GM21528 (cell line): Measurements from ENCODE around the gene GALNT5.
"Not testable (repeated sequence)": the region's sequence is repeated elsewhere in the genome, so short reads cannot be mapped to it uniquely, and the experiment has no call there.

Experiments
- ATAC-seq: cut with Tn5 transposase; IDR thresholded peaks from one replicate; pipeline ENCODE4 v1.9.1; 2021; ENCODE audit warnings: mild to moderate bottlenecking, moderate library complexity; ENCODE audit not compliant: unreplicated experiment, low FRiP score

The GALNT5 gene, protein sequence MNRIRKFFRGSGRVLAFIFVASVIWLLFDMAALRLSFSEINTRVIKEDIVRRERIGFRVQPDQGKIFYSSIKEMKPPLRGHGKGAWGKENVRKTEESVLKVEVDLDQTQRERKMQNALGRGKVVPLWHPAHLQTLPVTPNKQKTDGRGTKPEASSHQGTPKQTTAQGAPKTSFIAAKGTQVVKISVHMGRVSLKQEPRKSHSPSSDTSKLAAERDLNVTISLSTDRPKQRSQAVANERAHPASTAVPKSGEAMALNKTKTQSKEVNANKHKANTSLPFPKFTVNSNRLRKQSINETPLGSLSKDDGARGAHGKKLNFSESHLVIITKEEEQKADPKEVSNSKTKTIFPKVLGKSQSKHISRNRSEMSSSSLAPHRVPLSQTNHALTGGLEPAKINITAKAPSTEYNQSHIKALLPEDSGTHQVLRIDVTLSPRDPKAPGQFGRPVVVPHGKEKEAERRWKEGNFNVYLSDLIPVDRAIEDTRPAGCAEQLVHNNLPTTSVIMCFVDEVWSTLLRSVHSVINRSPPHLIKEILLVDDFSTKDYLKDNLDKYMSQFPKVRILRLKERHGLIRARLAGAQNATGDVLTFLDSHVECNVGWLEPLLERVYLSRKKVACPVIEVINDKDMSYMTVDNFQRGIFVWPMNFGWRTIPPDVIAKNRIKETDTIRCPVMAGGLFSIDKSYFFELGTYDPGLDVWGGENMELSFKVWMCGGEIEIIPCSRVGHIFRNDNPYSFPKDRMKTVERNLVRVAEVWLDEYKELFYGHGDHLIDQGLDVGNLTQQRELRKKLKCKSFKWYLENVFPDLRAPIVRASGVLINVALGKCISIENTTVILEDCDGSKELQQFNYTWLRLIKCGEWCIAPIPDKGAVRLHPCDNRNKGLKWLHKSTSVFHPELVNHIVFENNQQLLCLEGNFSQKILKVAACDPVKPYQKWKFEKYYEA

DNA sequence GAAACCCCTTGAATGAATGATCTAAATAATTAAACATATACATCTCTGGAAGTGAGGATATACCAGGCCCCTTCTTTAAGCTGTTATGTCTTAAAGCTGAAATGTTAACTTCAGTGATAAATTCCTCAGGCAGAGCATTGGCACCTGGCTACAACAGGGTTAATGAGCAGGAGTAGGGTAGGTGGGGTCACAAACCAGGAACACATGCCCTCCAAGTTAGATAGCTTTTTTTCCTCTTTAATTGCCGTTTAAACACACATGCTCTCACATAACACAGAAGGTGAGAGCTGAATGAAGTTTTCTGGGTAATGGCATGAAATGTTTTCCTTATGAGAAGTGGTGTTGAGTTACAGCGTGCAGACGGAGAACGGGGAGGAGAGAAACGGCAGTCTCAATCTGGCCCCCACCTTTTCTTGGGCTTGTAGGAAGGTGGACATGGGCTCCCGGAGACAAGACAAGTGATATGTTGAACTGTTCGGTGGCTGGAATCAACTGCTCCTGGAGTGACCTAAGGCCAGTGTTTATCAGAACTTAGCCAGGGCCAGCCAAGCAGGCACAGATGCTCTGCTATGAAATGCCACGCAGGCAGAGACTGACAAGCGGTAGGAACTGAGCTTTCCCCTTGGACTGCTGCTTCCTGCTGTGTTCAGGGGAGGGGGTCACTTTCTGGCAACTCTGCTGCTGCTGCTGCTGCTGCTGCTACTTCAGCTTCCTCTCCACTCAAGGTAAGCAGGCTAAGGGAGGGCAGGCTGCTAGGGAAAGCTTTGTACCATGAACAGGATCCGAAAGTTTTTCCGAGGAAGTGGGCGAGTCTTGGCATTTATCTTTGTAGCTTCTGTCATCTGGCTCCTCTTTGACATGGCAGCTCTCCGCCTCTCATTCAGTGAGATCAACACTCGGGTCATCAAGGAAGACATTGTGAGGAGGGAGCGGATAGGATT is at the start of gene GALNT5:
TSS of gene GALNT5 (plus strand) at position 394 of the 941 bp plus-strand sequence. CDS start at position 772, 378 bp downstream.
- no peak for ATAC-seq

DNA sequence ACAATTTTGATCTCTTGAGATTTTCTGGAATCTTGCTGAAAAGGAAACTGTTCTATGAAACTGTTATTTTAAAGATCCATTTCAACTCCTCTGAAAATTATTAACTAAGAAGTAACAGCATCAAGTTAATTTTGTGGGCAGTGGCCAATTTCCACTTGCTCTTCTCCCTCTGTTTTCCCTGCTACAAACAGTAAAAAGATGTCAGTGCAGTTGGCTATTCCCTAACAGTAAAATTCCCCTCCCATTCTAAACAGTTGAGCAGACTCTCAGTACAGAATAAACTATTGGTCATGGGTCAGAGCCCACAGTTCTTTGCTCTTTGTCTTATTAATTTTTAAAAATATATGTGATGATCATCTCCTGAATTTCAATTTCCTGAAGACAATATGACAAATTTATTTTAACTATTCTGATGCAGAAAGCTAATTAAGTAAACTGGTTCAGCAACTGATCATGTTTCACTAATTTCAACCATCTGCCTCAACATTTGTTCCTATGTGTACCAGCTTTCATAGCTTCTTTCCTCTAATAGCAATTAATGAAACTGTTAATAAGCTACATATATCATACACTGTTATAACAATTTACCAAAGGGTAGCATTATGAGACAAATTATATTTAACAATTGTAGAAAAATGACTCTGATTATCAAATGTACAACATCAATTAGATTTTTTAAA is 41.1 kb upstream of the GALNT5 start:
- no peak for ATAC-seq

DNA sequence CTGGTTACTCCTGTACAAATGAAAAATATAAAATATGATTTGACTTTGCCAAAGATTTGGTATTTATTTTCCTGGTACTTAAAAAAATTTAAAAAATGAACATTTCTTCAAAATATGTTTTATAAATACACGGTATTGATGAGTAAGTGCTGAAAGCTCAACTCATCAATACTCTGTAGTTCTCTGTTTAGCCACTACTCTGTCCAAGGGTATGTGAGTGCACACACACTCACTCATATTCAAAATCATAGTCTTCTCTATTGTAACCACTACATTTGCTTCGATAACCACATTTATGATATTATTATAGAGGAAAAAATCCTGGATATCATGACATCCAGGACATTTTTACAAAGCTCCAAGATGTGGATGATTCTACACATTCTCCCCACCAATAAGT is 40.1 kb upstream of the GALNT5 start:
- ATAC-seq = no peak

DNA sequence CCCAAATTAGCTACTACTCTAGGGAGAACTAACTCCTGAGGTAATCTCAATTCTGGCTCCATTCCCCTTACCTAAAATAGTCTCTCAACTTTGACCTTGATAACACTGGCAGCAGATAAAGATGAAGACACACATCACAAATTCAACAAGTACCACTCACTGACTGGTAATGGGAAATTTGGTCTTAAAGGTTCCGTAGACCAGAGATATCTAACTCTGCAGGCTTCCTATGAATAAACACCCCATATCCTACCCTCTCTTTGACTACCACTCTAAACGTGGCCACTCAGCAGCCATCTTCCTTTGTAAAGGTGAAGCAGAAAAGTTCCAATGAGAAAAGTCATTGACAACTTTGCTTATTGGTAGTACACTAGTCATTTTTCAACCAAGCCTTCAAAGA is 38.6 kb upstream of the GALNT5 start:
- ATAC-seq = no peak

DNA sequence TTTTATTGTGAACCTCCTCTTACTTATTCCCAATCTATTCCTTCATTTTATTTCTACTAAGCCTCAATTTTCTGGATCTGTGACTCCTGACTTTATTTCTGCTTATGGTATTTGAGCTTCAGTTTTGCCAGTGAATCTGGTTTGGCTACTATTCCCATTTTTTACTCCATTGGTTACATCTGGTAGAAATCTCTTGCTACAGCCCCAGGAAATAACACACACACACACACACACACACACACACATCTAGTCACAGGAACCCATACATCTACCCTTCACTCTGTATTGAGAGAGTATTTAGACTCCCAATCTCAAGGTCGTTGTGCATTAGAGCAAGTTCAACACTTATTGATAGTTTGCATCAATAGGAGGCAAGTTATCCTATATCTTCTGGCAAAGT is 37.0 kb upstream of the GALNT5 start:
- ATAC-seq = no peak

DNA sequence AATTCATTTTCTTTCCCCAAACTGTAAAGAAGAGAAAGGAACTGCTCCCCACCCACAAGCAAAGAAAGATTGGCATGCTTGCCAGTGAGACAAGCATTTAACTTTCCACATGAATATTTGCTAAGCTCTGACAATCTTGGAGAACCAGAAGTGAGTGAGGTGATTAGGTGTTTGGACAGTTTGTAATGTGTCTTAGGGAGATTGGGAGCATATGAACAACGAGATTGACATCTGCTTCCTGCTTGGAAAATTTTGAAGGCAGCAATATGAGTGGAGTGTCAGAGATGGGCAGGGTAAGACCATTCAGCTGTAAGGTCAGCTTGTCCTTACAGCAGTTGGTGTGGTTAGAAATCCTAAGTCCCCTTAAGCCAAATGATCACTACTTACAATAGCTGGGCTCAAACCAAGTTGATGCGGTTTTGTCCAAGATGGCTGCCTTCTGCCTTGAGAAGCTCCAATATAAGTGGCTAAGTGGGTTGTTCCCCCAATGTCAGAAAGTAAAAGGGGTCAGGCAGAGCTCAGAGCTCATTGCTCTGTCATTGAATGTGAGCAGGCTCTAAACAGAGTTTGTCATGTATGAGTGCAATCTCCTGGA is 36.0 kb upstream of the GALNT5 start:
- no peak for ATAC-seq

DNA sequence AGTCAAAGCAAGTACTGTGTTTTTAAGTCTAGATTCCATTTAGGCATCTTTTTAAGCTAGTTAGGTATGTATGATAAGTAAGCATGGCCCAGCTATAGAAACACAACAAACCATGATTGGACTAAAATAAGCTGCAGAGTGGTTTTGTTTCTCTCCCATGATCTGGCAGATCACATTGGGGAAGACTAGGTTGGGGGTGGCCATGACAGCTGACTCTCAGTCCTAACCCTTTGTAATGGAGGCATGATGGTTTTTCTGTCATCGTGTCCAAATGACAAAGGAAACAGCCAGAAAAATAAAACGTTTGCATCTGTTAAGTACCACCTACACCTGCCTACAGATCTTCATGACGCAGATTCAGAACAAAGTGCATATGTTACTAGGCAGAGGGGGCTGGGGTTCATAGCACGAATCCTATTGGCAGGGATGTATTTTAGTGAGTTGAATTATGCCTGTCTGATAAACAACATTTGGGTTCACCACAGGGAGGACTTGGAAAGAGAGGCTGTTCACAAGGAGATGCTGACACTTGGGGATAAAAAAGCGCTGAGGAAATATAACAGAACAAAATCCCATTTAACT is 33.8 kb upstream of the GALNT5 start:
- no peak for ATAC-seq

DNA sequence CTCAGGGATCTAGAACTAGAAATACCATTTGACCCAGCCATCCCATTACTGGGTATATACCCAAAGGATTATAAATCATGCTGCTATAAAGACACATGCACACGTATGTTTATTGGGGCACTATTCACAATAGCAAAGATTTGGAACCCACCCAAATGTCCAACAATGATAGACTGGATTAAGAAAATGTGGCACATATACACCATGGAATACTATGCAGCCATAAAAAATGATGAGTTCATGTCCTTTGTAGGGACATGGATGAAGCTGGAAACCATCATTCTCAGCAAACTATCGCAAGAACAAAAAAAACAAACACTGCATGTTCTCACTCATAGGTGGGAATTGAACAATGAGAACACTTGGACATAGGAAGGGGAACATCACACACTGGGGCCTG is 33.1 kb upstream of the GALNT5 start:
- ATAC-seq = not testable (repeated sequence)

DNA sequence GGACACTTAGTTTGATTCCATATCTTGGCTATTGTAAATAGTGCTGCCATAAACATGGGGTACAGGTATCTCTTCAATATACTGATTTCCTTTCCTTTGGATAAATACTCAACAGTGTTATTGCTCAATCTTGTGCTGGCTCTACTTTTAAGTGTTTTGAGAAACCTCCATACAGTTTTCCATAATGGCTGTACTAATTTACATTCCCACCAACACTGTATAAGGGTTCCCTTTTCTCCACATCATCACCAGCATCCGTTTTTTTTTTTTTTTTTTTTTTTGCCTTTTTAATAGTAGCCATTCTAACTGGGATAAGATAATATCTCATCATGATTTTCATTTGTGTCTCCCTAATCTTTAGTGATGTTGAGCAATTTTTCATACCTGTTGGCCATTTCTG is 29.9 kb upstream of the GALNT5 start:
- ATAC-seq = no peak

DNA sequence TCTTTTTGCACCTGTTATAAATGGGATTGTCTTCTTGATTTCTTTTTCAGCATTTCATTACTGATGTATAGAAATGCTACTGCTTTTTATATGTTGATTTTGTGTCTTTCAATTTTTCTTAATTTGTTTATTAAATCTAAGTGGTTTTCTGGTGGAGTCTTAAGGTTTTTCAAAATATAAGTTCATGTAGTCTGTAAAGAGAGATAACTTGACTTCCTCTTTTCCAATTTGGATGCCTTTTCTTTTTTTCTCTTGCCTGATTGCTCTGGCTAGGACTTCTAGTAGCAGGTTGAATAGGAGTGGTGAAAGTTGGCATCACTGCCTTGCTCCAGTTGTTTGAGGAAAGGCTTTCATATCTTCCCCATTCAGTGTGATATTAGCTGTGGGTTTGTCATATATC is 28.6 kb upstream of the GALNT5 start:
- no peak for ATAC-seq

DNA sequence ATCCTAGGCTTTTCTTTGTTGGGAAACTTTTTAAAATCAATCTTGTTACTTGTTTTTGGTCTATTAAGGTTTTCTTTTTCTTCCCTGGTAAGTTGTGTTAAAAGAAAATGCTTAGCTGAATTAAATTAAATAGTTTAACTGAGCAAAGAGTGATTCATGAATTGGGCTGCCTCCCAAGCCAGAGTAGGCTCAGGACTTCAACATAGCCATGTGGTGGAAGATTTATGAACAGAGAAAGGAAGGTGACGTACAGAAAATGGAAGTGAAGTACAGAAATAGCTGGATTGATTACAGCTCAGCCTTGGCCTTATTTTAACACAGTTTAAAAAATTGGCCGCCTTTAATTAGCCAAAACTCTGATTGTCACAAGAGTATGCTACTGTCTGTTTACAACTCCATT is 27.9 kb upstream of the GALNT5 start:
- ATAC-seq = no peak

DNA sequence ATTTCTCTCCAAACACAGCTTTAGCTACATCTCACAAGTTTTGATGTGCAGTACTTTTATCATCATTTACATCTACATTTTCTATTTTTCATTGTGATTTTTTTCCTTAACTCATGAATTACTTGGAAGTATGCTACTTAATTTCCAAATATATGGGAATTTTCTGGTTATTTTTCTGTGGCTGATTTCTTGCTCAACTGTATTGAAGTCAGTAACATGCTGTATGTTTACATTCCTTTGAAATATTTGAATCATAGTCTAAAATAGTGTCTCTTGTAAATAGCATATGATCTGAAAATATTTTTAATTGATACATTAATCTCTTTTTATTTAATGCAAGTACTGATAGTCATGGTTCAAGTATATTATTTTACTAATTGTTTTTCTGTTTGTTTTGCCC is 26.0 kb upstream of the GALNT5 start:
- ATAC-seq = no peak

DNA sequence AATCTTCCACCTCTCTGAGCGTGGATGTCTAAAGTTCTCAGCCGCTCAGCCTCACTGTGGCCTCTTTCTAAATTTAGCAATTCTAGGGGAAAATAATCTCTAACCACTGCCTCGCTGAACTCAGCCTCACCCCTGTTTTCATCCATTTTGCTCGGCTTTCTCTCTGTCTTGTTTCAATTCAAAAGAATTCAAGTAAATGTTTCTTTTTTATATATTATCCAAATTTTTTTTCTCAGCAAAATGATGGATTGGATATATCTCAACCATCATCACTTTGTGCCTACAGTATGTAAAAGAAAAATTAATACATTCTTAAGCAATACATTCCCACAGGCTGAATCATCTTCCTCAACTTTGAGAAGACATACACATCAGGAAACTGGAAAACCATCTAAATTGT is 24.0 kb upstream of the GALNT5 start:
- ATAC-seq = no peak

DNA sequence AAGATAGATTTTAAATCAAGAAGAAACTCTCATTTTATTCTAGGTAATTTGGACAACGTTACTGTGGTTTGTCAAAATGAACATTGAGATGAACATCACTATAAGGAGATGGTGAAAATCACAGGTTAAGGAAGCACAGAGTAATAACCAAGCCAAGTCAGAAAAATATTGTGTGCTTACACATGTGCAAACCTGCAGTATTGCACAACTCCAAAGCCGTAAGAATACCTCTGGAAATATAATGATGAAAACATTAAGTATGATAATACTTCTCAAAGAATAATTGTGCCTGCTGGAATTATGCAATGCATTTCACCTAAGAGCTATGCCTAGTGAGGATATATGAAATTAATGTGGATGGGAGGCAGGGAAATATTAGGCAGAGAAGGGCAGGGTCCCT is 21.1 kb upstream of the GALNT5 start:
- no peak for ATAC-seq

DNA sequence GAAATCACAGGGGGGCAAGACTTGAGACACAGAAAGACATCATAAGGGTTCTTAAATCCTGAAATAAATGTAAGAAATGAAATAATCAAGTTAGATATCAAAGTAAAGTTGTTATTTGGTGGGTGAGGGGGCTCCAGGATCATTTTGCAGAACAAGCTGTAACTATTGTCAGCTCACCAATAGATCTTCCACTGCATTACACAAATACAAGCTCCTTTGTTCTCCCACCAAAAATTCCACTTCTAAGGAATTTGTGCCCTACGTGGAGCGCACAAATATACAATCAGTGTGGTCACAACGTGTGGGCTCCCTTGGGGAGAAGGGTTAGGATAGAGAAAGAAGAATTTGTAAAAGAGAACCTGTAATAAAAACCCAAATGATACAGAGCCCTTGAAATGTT is 19.2 kb upstream of the GALNT5 start:
- no peak for ATAC-seq

DNA sequence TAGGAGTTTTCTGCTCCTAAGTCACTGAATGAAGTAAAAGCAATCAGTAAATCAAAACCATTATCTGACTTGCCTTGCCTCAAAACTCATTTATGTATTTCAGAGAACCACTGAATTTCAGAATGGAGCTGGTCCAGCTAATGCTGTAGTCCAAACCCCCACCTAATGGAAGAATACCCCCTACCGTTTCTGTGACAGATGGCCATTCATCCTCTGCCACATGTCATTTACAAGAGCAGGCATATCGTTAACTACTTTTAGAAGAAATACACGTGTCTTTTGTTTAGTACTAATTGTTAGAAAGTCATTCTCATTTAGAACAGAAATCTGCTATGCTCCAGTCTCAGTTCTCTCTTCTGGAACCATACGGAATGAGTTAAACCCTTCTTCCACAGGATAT is 12.8 kb upstream of the GALNT5 start:
- ATAC-seq = no peak

DNA sequence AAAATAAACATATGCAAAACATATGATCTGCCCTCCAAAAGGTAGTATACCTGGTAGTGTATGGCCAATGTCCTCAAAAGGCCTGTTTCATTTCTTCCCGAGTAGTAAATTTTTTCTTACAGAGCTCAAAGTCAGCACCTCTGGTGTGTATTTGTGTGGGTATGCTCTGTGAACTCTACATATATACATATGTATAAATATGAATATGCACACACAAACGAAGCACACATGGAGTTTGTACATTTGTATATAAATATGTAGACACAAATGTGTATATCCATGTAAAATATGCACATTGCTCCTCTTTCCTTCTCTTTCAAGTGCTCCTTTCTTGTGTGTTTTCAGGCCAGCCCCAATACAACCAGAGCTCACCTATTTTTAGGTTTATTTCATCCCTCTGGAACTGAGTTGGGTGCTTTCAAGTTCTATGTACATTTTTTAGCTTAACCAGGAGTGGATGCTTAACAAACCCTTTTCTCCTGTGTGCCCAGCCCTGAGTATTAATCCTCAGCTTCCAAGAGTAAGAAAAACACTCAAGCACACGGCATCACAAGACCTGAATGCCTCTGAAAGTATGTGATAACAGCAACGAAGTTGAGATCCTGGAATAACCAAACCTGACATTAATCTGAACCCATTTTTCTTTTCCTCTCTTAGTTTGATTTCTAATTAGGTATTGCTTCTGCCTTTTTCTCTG is 12.2 kb upstream of the GALNT5 start:
- no peak for ATAC-seq
